ENCODE measurements around the gene ZNF891. TPM values are rescaled to one million over a fixed set of nuclear protein-coding genes. Genes with fewer than 3 reads are reported as not detected.

The ZNF891 gene
- total and polyA plus RNA-seq, 2 of the 4 experiments (the other 2 are of a cell fraction), result 0.26 to 0.36 TPM

DNA sequence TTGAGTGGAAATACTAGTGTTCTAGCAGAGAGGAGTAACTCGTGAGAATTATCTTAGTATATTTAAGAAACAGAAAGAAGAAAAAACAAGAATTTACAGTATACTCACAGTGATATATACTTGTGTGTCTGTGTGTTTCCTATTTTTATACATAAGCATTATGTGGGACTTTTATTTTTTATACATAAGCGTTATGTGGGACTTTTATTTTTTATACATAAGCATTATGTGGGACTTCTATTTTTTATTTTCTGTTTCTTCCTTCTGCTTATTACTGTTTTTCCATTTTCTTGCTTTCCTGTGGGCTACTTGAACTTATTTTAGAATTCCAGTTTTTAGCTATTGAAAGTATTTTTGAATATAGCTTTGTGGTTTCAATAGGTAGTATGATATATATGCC is 56.2 kb downstream of the ZNF891 start:
- ChIA-PET CTCF (no interaction called here), POLR2A (ENCODE audit: unreplicated experiment) (no interaction called here)
- no peak for DNase-seq
- Histone ChIP-seq H4K8ac (ENCODE audit: low read depth in 2 of 2, low read length in 2 of 2) (no peak overlapping the region), H3K56ac (ENCODE audit: extremely low read depth, insufficient read depth, low read length) (no peak overlapping the region), H3K4me3 (ENCODE audit: insufficient read depth, low read depth, low read length) (no peak overlapping the region), H3K4me2 (ENCODE audit: low read depth, low read length) (no peak overlapping the region), H2BK20ac (ENCODE audit: low read depth, low read length) (no peak overlapping the region), H3K27ac (ENCODE audit: insufficient read depth, low read length) (no peak overlapping the region), H2AK5ac (ENCODE audit: low read depth, low read length) (no peak overlapping the region), H3K9me3 (ENCODE audit: control insufficient read depth, insufficient read depth, low read length) (peaks cover 38% of the 10 kb centered on the region), H3K36me3 (ENCODE audit: control insufficient read depth, insufficient read depth, low read length) (no peaks in the 10 kb centered on the region), H2AFZ (replicated peaks; ENCODE audit: low read length, poor library complexity) (no peak overlapping the region), H3K4ac (ENCODE audit: low read depth, low read length) (no peak overlapping the region), H2BK5ac (ENCODE audit: low read depth, low read length, poor library complexity, severe bottlenecking) (no peak overlapping the region), H3K27me3 (ENCODE audit: control insufficient read depth, insufficient read depth, low read length) (no peaks in the 10 kb centered on the region), H4K20me1 (ENCODE audit: insufficient read depth, low read length) (no peaks in the 10 kb centered on the region), H4K91ac (ENCODE audit: insufficient read depth, low read depth, low read length) (no peak overlapping the region), H2BK120ac (ENCODE audit: low read depth, low read length) (no peak overlapping the region), H3K9me1 (ENCODE audit: insufficient read depth, low read length) (no peaks in the 10 kb centered on the region), H2BK15ac (ENCODE audit: low read depth, low read length) (no peak overlapping the region), H4K5ac (ENCODE audit: low read depth, low read length) (no peak overlapping the region), H3K79me1 (ENCODE audit: low read depth in 1 of 2, low read length in 2 of 2) (no peaks in the 10 kb centered on the region), H3K14ac (replicated peaks; ENCODE audit: low read depth, low read length) (no peak overlapping the region), H3K18ac (ENCODE audit: low read depth, low read length) (no peak overlapping the region), H3K23ac (ENCODE audit: low read depth, low read length) (no peak overlapping the region), H3K4me1 (ENCODE audit: control insufficient read depth, insufficient read depth, low read length) (no peaks in the 10 kb centered on the region), H3K9ac (ENCODE audit: low read depth, low read length) (no peak overlapping the region), H2AK9ac (replicated peaks; ENCODE audit: low read depth, low read length, poor library complexity) (no peak overlapping the region)
- no TSS peak for BruUV-seq (replicated peaks)
- ATAC-seq (ENCODE audit: low read depth), result no peak
- intact Hi-C loops (cut with micrococcal nuclease) (no loop called here), dilution Hi-C loops (cut with HindIII; ENCODE audit: low sequenced_read_pairs, unreplicated experiment) (no loop called here), in situ Hi-C loops (cut with MboI; ENCODE audit: low sequenced_read_pairs) (no loop called here)
- WGBS, 2 experiments (ENCODE audit: extremely low coverage in 2 of 2, insufficient read length in 1 of 2), result no CpG with 5 or more reads among the region's 2 CpGs
- TF ChIP-seq FOS (IDR thresholded peaks at IDR 0.05; ENCODE audit: low read depth, low read length) (no peak), CEBPB (IDR thresholded peaks at IDR 0.05; ENCODE audit: low read depth, low read length) (no peak), MXI1 (IDR thresholded peaks at IDR 0.05; ENCODE audit: borderline replicate concordance, low read depth, low read length) (no peak), RFX5 (IDR thresholded peaks at IDR 0.05; ENCODE audit: low read depth, low read length) (no peak)
- TF ChIP-seq, protein P1, sequence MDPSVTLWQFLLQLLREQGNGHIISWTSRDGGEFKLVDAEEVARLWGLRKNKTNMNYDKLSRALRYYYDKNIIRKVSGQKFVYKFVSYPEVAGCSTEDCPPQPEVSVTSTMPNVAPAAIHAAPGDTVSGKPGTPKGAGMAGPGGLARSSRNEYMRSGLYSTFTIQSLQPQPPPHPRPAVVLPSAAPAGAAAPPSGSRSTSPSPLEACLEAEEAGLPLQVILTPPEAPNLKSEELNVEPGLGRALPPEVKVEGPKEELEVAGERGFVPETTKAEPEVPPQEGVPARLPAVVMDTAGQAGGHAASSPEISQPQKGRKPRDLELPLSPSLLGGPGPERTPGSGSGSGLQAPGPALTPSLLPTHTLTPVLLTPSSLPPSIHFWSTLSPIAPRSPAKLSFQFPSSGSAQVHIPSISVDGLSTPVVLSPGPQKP (IDR thresholded peaks at IDR 0.05; ENCODE audit: borderline replicate concordance, low read depth, low read length), result no peak
